ENCODE measurements around the gene STXBP2.
A peak's percentile ranks its signal among the peaks of the same experiment; 100 is the strongest.

STXBP2 gene

GRCh38 chr19:7632340-7633203 is 4.3 kb upstream of the STXBP2 start:
- peaks cover 55% of the 10 kb centered on the region for H3K36me3 Mint-ChIP-seq (ENCODE audit: insufficient read depth)
- DNase-seq = no peak
- peak overlapping the region in 1 of 2 donors; percentile 81 for H3K27ac Mint-ChIP-seq
- peaks cover 36 to 37% of the 10 kb centered on the region in 2 donors for H3K4me1 Mint-ChIP-seq (ENCODE audit: low read depth in 2 of 2)
- ATAC-seq (replicated peaks) = no peak
- H3K9me3 Mint-ChIP-seq = no peaks in the 10 kb centered on the region
- no peaks in the 10 kb centered on the region for H3K27me3 Mint-ChIP-seq
- H3K4me3 Mint-ChIP-seq = peak overlapping the region in 1 of 2 donors; percentile 42

- ATAC-seq (replicated peaks) (no peak), DNase-seq (no peak)
- peaks cover 50% of the 10 kb centered on the region for H3K36me3 Mint-ChIP-seq (ENCODE audit: insufficient read depth)
- H3K4me1 Mint-ChIP-seq (ENCODE audit: low read depth in 2 of 2) = peaks cover 31 to 36% of the 10 kb centered on the region in 2 donors
- no peaks in the 10 kb centered on the region for H3K27me3 Mint-ChIP-seq
- H3K27ac Mint-ChIP-seq = peak within 1 kb of the TSS in 1 of 2 donors; percentile 81
- H3K9me3 Mint-ChIP-seq = no peaks in the 10 kb centered on the region
- peak within 1 kb of the TSS in 1 of 2 donors; percentile 42 for H3K4me3 Mint-ChIP-seq
Measured at GRCh38 chr19:7633698-7634097, 3.2 kb upstream of the STXBP2 start, which contains the start of gene PCP2. Gene PCP2 (minus strand): TSS chr19:7633719. CDS start chr19:7633457, 262 bp downstream.

GRCh38 chr19:7635670-7636069 is 1.2 kb upstream of the STXBP2 start:
- H3K9me3 Mint-ChIP-seq = no peaks in the 10 kb centered on the region
- H3K27me3 Mint-ChIP-seq = no peaks in the 10 kb centered on the region
- peaks cover 26 to 34% of the 10 kb centered on the region in 2 donors for H3K4me1 Mint-ChIP-seq (ENCODE audit: low read depth in 2 of 2)
- ATAC-seq (replicated peaks) (no peak), DNase-seq (no peak)
- H3K27ac Mint-ChIP-seq = peak overlapping the region in 1 of 2 donors; percentile 94
- peak overlapping the region; percentile 83 to 86 for H3K4me3 Mint-ChIP-seq
- H3K36me3 Mint-ChIP-seq (ENCODE audit: insufficient read depth) = peaks cover 31% of the 10 kb centered on the region

GRCh38 chr19:7636317-7636690 is 606 bp upstream of the STXBP2 start:
- H3K4me1 Mint-ChIP-seq (ENCODE audit: low read depth in 2 of 2) = peaks cover 23 to 30% of the 10 kb centered on the region in 2 donors
- H3K9me3 Mint-ChIP-seq = no peaks in the 10 kb centered on the region
- ATAC-seq (replicated peaks) (no peak), DNase-seq (no peak)
- peaks cover 36% of the 10 kb centered on the region for H3K36me3 Mint-ChIP-seq (ENCODE audit: insufficient read depth)
- peak overlapping the region; percentile 83 to 86 for H3K4me3 Mint-ChIP-seq
- peak overlapping the region; percentile 94 for H3K27ac Mint-ChIP-seq
- H3K27me3 Mint-ChIP-seq = no peaks in the 10 kb centered on the region

- ATAC-seq (replicated peaks) (peak; percentile 21), DNase-seq (no peak)
- H3K27me3 Mint-ChIP-seq = no peaks in the 10 kb centered on the region
- H3K9me3 Mint-ChIP-seq = no peaks in the 10 kb centered on the region
- H3K4me3 Mint-ChIP-seq = peak overlapping the region; percentile 83 to 86
- peaks cover 23 to 30% of the 10 kb centered on the region in 2 donors for H3K4me1 Mint-ChIP-seq (ENCODE audit: low read depth in 2 of 2)
- peaks cover 33% of the 10 kb centered on the region for H3K36me3 Mint-ChIP-seq (ENCODE audit: insufficient read depth)
- peak overlapping the region; percentile 94 for H3K27ac Mint-ChIP-seq
Measured at GRCh38 chr19:7637374-7638256, 705 bp downstream of the STXBP2 start.

DNA sequence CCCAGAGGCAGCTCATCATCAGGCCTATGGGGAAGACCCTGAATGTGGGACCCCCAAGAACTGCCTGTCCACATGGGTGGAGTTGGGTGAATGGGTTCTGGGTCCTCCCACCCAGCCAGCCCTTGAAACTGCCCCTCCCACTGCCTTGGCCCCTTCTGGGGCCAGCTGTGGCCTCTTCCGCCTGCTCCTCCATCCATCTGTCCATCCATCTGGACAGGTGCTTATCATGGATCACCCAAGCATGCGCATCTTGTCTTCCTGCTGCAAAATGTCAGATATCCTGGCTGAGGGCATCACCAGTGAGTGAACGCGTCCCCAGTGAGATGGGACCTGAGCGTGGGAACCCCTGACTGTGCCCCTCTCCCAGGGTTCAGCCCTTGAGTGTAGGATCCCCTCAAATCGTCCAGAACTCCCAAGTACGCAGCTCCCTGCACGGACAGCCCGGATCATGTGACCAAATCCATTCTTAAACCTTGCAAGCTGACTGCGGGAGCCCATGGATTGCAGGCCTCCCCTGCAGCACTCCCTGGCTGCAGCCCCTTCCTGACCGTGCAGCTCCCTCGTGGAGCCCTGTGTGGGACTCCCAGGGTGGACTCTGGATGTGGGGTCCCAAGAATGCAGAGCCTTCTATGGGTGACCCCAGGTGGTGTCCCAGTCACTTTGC is 2.0 kb downstream of the STXBP2 start:
- Mint-ChIP-seq H3K36me3 (ENCODE audit: insufficient read depth) (peaks cover 26% of the 10 kb centered on the region), H3K4me3 (peak overlapping the region in 1 of 2 donors; percentile 83)

GRCh38 chr19:7639863-7640348 is 3.0 kb downstream of the STXBP2 start:
- H3K27me3 Mint-ChIP-seq = no peaks in the 10 kb centered on the region
- peaks cover 20 to 30% of the 10 kb centered on the region in 2 donors for H3K4me1 Mint-ChIP-seq (ENCODE audit: low read depth in 2 of 2)
- ATAC-seq (replicated peaks) (no peak), DNase-seq (no peak)
- H3K4me3 Mint-ChIP-seq = peak overlapping the region in 1 of 2 donors; percentile 10
- H3K27ac Mint-ChIP-seq = peak overlapping the region; percentile 13 to 65
- no peaks in the 10 kb centered on the region for H3K9me3 Mint-ChIP-seq
- peaks cover 29% of the 10 kb centered on the region for H3K36me3 Mint-ChIP-seq (ENCODE audit: insufficient read depth)

More for the DNA sequence above, 2.0 kb downstream of the STXBP2 start:
- Mint-ChIP-seq H3K27ac (peak overlapping the region in 1 of 2 donors; percentile 65), H3K4me1 (ENCODE audit: low read depth in 2 of 2) (peaks cover 23 to 30% of the 10 kb centered on the region in 2 donors), H3K27me3 (no peaks in the 10 kb centered on the region), H3K9me3 (no peaks in the 10 kb centered on the region)
- ATAC-seq (replicated peaks) = no peak
- DNase-seq = no peak

DNA sequence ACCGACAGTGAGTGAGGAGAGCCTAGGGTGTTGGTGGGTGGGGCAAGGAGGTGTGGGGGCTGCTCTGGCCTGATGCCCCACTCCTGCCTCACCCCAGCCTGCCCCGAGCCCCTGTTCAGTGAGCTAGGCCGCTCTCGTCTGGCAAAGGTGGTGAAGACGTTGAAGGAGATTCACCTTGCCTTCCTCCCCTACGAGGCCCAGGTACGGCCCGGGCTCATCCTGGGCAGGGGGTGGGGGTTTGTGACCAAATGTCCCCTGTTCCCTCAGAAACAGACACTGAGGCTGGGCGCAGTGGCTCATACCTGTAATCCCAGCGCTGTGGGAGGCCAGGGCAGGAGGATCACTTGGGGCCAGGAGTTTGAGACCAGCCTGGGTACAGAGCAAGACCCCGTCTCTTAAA is 3.9 kb downstream of the STXBP2 start:
- no peaks in the 10 kb centered on the region for H3K9me3 Mint-ChIP-seq
- DNase-seq (no peak), ATAC-seq (replicated peaks) (no peak)
- peaks cover 15 to 30% of the 10 kb centered on the region in 2 donors for H3K4me1 Mint-ChIP-seq (ENCODE audit: low read depth in 2 of 2)
- peak overlapping the region in 1 of 2 donors; percentile 31 for H3K4me3 Mint-ChIP-seq
- H3K36me3 Mint-ChIP-seq (ENCODE audit: insufficient read depth) = peaks cover 30% of the 10 kb centered on the region
- no peaks in the 10 kb centered on the region for H3K27me3 Mint-ChIP-seq
- no peak overlapping the region for H3K27ac Mint-ChIP-seq

- ATAC-seq (replicated peaks) (no peak), DNase-seq (no peak)
- Mint-ChIP-seq H3K4me1 (ENCODE audit: low read depth in 2 of 2) (peaks cover 15 to 26% of the 10 kb centered on the region in 2 donors), H3K27ac (no peak overlapping the region), H3K36me3 (ENCODE audit: insufficient read depth) (peaks cover 28% of the 10 kb centered on the region), H3K27me3 (no peaks in the 10 kb centered on the region), H3K4me3 (no peak overlapping the region), H3K9me3 (no peaks in the 10 kb centered on the region)
Measured at GRCh38 chr19:7641290-7642276, 4.7 kb downstream of the STXBP2 start.

- ATAC-seq (replicated peaks) (no peak), DNase-seq (no peak)
- no peaks in the 10 kb centered on the region for H3K9me3 Mint-ChIP-seq
- H3K36me3 Mint-ChIP-seq (ENCODE audit: insufficient read depth) = peaks cover 20% of the 10 kb centered on the region
- H3K27ac Mint-ChIP-seq = no peak overlapping the region
- H3K4me3 Mint-ChIP-seq = no peak overlapping the region
- no peaks in the 10 kb centered on the region for H3K27me3 Mint-ChIP-seq
- H3K4me1 Mint-ChIP-seq (ENCODE audit: low read depth in 2 of 2) = peaks cover 15 to 21% of the 10 kb centered on the region in 2 donors
Measured at GRCh38 chr19:7642295-7643030, 5.6 kb downstream of the STXBP2 start.

- H3K36me3 Mint-ChIP-seq (ENCODE audit: insufficient read depth) = peaks cover 15% of the 10 kb centered on the region
- ATAC-seq (replicated peaks) (no peak), DNase-seq (no peak)
- H3K27me3 Mint-ChIP-seq = no peaks in the 10 kb centered on the region
- peak overlapping the region in 1 of 2 donors; percentile 88 for H3K27ac Mint-ChIP-seq
- H3K4me3 Mint-ChIP-seq = no peak overlapping the region
- H3K4me1 Mint-ChIP-seq (ENCODE audit: low read depth in 2 of 2) = peaks cover 15 to 17% of the 10 kb centered on the region in 2 donors
- no peaks in the 10 kb centered on the region for H3K9me3 Mint-ChIP-seq
Measured at GRCh38 chr19:7643031-7643415, 6.1 kb downstream of the STXBP2 start.

All from effector memory CD8-positive, alpha-beta T cell (primary cell).